Upper lobe of right lung (tissue), 1 donor: ENCODE results near the gene TBC1D22A. TPM values are rescaled to one million over a fixed set of nuclear protein-coding genes. Genes with fewer than 3 reads are reported as not detected.
A peak's percentile ranks its signal among the peaks of the same experiment; 100 is the strongest.

ENCODE experiments used
- ATAC-seq: fragments of 200-7000 bp; cut with Tn5 transposase; one replicate; pipeline ENCODE4 v1.9.1; 2020; ENCODE audit warnings: mild to moderate bottlenecking, moderate library complexity
- DNase-seq: peaks from one replicate; pipeline ENCODE4 v3.0.0-alpha.2; 2020
- H3K27ac ChIP-seq: fragments of 200-600 bp; one replicate; pipeline ENCODE4 v1.8.0; 2022
- H3K27me3 ChIP-seq: fragments of 200-600 bp; one replicate; pipeline ENCODE4 v1.8.0; 2022; ENCODE audit warnings: mild to moderate bottlenecking
- H3K36me3 ChIP-seq: fragments of 200-600 bp; one replicate; pipeline ENCODE4 v1.8.0; 2022
- H3K4me1 ChIP-seq: fragments of 200-600 bp; one replicate; pipeline ENCODE4 v1.8.0; 2022
- H3K4me3 ChIP-seq: fragments of 200-600 bp; one replicate; pipeline ENCODE4 v1.8.0; 2022; ENCODE audit warnings: mild to moderate bottlenecking
- H3K9me3 ChIP-seq: fragments of 200-600 bp; one replicate; pipeline ENCODE4 v1.8.0; 2022
- CTCF ChIP-seq: fragments of 200-600 bp; IDR thresholded peaks from one replicate; pipeline ENCODE4 v1.8.0; 2022; ENCODE audit warnings: antibody characterized with exemption
- intact Hi-C: fragments of 100-400 bp; cut with DNase I; formaldehyde crosslinking; loops from one replicate; pipeline ENCODE4 v1.11.0; 2022
- total RNA-seq: library from RNA; stranded (reverse); fragmentation: NEBNext Ultra II Directional; extraction: Animal tissue kit (Norgen Biotek cat#: 25700); gene quantifications from one replicate; pipeline ENCODE4 v1.2.1, GENCODE V29; 2021
- donor health status: DM: no; HTN: yes; CAD: no; lungs with severe emphysema.

TBC1D22A gene
- total RNA-seq, 1 donor from 2014 or later = 31.3 TPM

- intact Hi-C loops = no loop called here
- no peaks in the 10 kb centered on the region for H3K9me3 ChIP-seq
- DNase-seq (no peak), ATAC-seq (no peak)
- TF ChIP-seq CTCF = no peak
- no peak overlapping the region for H3K27ac ChIP-seq
- H3K4me3 ChIP-seq = no peak overlapping the region
- H3K4me1 ChIP-seq = no peaks in the 10 kb centered on the region
- no peaks in the 10 kb centered on the region for H3K27me3 ChIP-seq
- no peaks in the 10 kb centered on the region for H3K36me3 ChIP-seq
These were observed 356.7 kb downstream of the TBC1D22A start for GRCh38 chr22:47119181-47119580.

GRCh38 chr22:47120399-47120798 is 357.9 kb downstream of the TBC1D22A start:
- Histone ChIP-seq H3K4me3 (no peak overlapping the region), H3K4me1 (no peaks in the 10 kb centered on the region), H3K9me3 (no peaks in the 10 kb centered on the region), H3K27ac (no peak overlapping the region), H3K36me3 (no peaks in the 10 kb centered on the region), H3K27me3 (no peaks in the 10 kb centered on the region)
- intact Hi-C loops = no loop called here
- no peak for TF ChIP-seq CTCF
- ATAC-seq (no peak), DNase-seq (peak; percentile 10)

- no peaks in the 10 kb centered on the region for H3K27me3 ChIP-seq
- no peak overlapping the region for H3K4me3 ChIP-seq
- no peaks in the 10 kb centered on the region for H3K36me3 ChIP-seq
- intact Hi-C loops = no loop called here
- TF ChIP-seq CTCF = no peak
- H3K9me3 ChIP-seq = no peaks in the 10 kb centered on the region
- no peak overlapping the region for H3K27ac ChIP-seq
- peak; percentile 54 for DNase-seq
- H3K4me1 ChIP-seq = no peaks in the 10 kb centered on the region
- no peak for ATAC-seq
These were observed 359.3 kb downstream of the TBC1D22A start for GRCh38 chr22:47121791-47122190.

- intact Hi-C loops = no loop called here
- no peak overlapping the region for H3K4me3 ChIP-seq
- no peak overlapping the region for H3K27ac ChIP-seq
- no peaks in the 10 kb centered on the region for H3K4me1 ChIP-seq
- H3K27me3 ChIP-seq = no peaks in the 10 kb centered on the region
- peak; percentile 39 for DNase-seq
- ATAC-seq = no peak
- TF ChIP-seq CTCF = no peak
- no peaks in the 10 kb centered on the region for H3K36me3 ChIP-seq
- no peaks in the 10 kb centered on the region for H3K9me3 ChIP-seq
These were observed 360.1 kb downstream of the TBC1D22A start for GRCh38 chr22:47122441-47123000.

- Histone ChIP-seq H3K4me3 (no peak overlapping the region), H3K36me3 (no peaks in the 10 kb centered on the region), H3K27me3 (no peaks in the 10 kb centered on the region), H3K9me3 (no peaks in the 10 kb centered on the region), H3K27ac (no peak overlapping the region), H3K4me1 (no peaks in the 10 kb centered on the region)
- no peak for TF ChIP-seq CTCF
- ATAC-seq (no peak), DNase-seq (peak; percentile 28)
- intact Hi-C loops = no loop called here
These were observed 360.8 kb downstream of the TBC1D22A start for GRCh38 chr22:47123006-47123826.
